Liver (tissue), 9 donors: ENCODE results near the gene RIMBP2. TPM values are rescaled to one million over a fixed set of nuclear protein-coding genes. Genes with fewer than 3 reads are reported as not detected.

Source experiments
- DNase-seq: peaks from one replicate; pipeline ENCODE4 v3.0.0-alpha.2; 2017; ENCODE audit warnings: low spot score
- H3K27ac ChIP-seq, 2 donors: one replicate each; pipeline ENCODE4 v1.7.0; 2013; ENCODE audit warnings: inconsistent platforms in 2 of 2, low read length in 2 of 2, control low read depth in 1 of 2, low read depth in 1 of 2, mild to moderate bottlenecking in 1 of 2
- H3K27me3 ChIP-seq, 4 donors: one replicate each; pipeline versions ENCODE4 v1.6.1 to v1.7.0; 2013; ENCODE audit warnings: low read length in 3 of 4, inconsistent platforms in 1 of 4, mild to moderate bottlenecking in 1 of 4, moderate library complexity in 1 of 4; ENCODE audit not compliant: control insufficient read depth in 4 of 4, insufficient read depth in 4 of 4
- H3K36me3 ChIP-seq, 4 donors: one replicate each; pipeline versions ENCODE4 v1.6.1 to v1.7.0; 2013; ENCODE audit warnings: low read length in 3 of 4, mild to moderate bottlenecking in 3 of 4, low read depth in 1 of 4, moderate library complexity in 1 of 4; ENCODE audit not compliant: control insufficient read depth in 4 of 4, insufficient read depth in 3 of 4
- H3K4me1 ChIP-seq, 4 donors: one replicate each; pipeline versions ENCODE4 v1.6.1 to v1.7.0; 2013; ENCODE audit warnings: low read length in 3 of 4, mild to moderate bottlenecking in 3 of 4, moderate library complexity in 1 of 4; ENCODE audit not compliant: control insufficient read depth in 4 of 4, insufficient read depth in 4 of 4
- H3K4me3 ChIP-seq, 3 donors: one replicate each; pipeline versions ENCODE4 v1.6.1 to v1.7.0; 2013; ENCODE audit warnings: low read length in 3 of 3, control low read depth in 1 of 3, low read depth in 1 of 3, mild to moderate bottlenecking in 1 of 3
- H3K9ac ChIP-seq, 2 donors: one replicate each; pipeline ENCODE4 v1.7.0; 2013; ENCODE audit warnings: low read length in 2 of 2, mild to moderate bottlenecking in 2 of 2, moderate library complexity in 2 of 2, control low read depth in 1 of 2, low read depth in 1 of 2
- H3K9me3 ChIP-seq, 4 donors: one replicate each; pipeline versions ENCODE4 v1.6.1 to v1.7.0; 2013; ENCODE audit warnings: low read length in 3 of 4; ENCODE audit not compliant: control insufficient read depth in 4 of 4
- EGR1 ChIP-seq, 2 donors: IDR thresholded peaks; 2 replicates each; pipeline ENCODE4 v1.6.1; 2016 to 2018; ENCODE audit warnings: antibody characterized with exemption in 2 of 2, low read depth in 2 of 2
- FOXA1 ChIP-seq: IDR thresholded peaks from 2 replicates; pipeline ENCODE4 v1.6.1; 2016; ENCODE audit warnings: antibody characterized with exemption
- FOXA2 ChIP-seq: IDR thresholded peaks from 2 replicates; pipeline ENCODE4 v1.6.1; 2016; ENCODE audit warnings: antibody characterized with exemption
- HNF4A ChIP-seq, 2 donors: conservative IDR thresholded peaks; 2 replicates each; pipeline ENCODE4 v1.6.1; 2016; ENCODE audit warnings: antibody characterized with exemption in 2 of 2, mild to moderate bottlenecking in 2 of 2
- HNF4G ChIP-seq: IDR thresholded peaks from 2 replicates; pipeline ENCODE4 v1.6.1; 2016; ENCODE audit warnings: antibody characterized with exemption
- JUND ChIP-seq, 2 donors: IDR thresholded peaks; 2 replicates each; pipeline ENCODE4 v1.6.1; 2016; ENCODE audit warnings: antibody characterized with exemption in 2 of 2
- NR2F2 ChIP-seq: IDR thresholded peaks from 2 replicates; pipeline ENCODE4 v1.6.1; 2016; ENCODE audit warnings: antibody characterized with exemption
- RAD21 ChIP-seq, 2 donors: IDR thresholded peaks; 2 replicates each; pipeline ENCODE4 v1.6.1; 2016; ENCODE audit warnings: antibody characterized with exemption in 2 of 2, mild to moderate bottlenecking in 2 of 2
- REST ChIP-seq: IDR thresholded peaks from 2 replicates; pipeline ENCODE4 v1.6.1; 2016; ENCODE audit warnings: antibody characterized with exemption, mild to moderate bottlenecking
- SP1 ChIP-seq: IDR thresholded peaks from 2 replicates; pipeline ENCODE4 v1.6.1; 2018; ENCODE audit warnings: antibody characterized with exemption, mild to moderate bottlenecking
- YY1 ChIP-seq: IDR thresholded peaks from 2 replicates; pipeline ENCODE4 v1.6.1; 2016; ENCODE audit warnings: antibody characterized with exemption, mild to moderate bottlenecking
- WGBS: extraction: QIAGEN DNeasy Blood & Tissue Kit; methylation state at CpG from one replicate; pipeline ENCODE4 v1.1.7; 2013; 5-methylcytosine and 5-hydroxymethylcytosine counted together
- polyA plus RNA-seq, 2 donors: library from polyadenylated mRNA; stranded (reverse) in 1 of 2; unstranded in 1 of 2; fragments of 200-250 nt in 1 of 2; fragments of >200 nt in 1 of 2; fragmentation: Nextera tagmentation in 1 of 2; extraction: Ambion mirVana in 1 of 2; gene quantifications; one replicate each; pipeline versions ENCODE4 v1.2.1 to v1.2.3, GENCODE V29; 2013 to 2015
- total RNA-seq, 2 donors: library from RNA; depleted of rRNA; stranded (reverse); fragments of >200 nt; gene quantifications; one replicate each; pipeline ENCODE4 v1.2.3, GENCODE V29; 2014
- TF ChIP-seq, protein P1 (sequence below): IDR thresholded peaks from 2 replicates; pipeline ENCODE4 v1.6.1; 2016; ENCODE audit warnings: antibody characterized with exemption
- TF ChIP-seq, protein P2 (sequence below): IDR thresholded peaks from 2 replicates; pipeline ENCODE4 v1.6.1; 2016; ENCODE audit warnings: antibody characterized with exemption
- TF ChIP-seq, protein P3 (sequence below): IDR thresholded peaks from 2 replicates; pipeline ENCODE4 v1.6.1; 2016; ENCODE audit warnings: antibody characterized with exemption
- donor health status: healthy.
- donor health status: healthy.
- donor health status: healthy.
- donor health status: healthy.
- donor health status: healthy.

Gene RIMBP2
- total and polyA plus RNA-seq, 4 donors, result 0.01 to 0.17 (median 0.09) TPM; not detected in 1

DNA sequence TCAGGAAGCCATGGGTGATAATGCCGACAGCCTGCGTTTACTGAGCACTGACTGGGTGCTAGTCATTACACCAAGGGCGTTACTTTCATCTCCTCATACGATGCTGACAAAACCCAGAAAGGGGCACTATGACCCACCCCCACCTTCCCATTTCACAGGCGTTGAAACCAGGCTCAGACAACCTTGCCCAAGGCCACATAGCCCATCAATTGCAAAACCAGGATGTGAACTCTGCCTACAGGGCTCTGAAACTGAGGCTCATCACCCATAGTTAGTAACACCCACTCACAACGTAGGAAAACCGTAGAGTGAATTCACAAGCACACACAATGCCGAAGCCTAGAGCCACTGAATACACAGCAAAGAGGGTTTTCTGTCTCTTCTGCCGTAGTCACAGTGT, 119.9 kb downstream of the RIMBP2 start (continued):
- TF ChIP-seq, protein P1, sequence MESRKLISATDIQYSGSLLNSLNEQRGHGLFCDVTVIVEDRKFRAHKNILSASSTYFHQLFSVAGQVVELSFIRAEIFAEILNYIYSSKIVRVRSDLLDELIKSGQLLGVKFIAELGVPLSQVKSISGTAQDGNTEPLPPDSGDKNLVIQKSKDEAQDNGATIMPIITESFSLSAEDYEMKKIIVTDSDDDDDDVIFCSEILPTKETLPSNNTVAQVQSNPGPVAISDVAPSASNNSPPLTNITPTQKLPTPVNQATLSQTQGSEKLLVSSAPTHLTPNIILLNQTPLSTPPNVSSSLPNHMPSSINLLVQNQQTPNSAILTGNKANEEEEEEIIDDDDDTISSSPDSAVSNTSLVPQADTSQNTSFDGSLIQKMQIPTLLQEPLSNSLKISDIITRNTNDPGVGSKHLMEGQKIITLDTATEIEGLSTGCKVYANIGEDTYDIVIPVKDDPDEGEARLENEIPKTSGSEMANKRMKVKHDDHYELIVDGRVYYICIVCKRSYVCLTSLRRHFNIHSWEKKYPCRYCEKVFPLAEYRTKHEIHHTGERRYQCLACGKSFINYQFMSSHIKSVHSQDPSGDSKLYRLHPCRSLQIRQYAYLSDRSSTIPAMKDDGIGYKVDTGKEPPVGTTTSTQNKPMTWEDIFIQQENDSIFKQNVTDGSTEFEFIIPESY, result no peak
- TF ChIP-seq HNF4G (no peak), RAD21 (IDR thresholded peaks at IDR 0.05) (no peak), NR2F2 (no peak)

- Histone ChIP-seq H3K36me3 (no peaks in the 10 kb centered on the region), H3K27me3 (no peaks in the 10 kb centered on the region), H3K27ac (no peak overlapping the region), H3K4me3 (no peak overlapping the region), H3K9ac (no peak overlapping the region), H3K4me1 (no peaks in the 10 kb centered on the region), H3K9me3 (peaks cover 0 to 4% (median 2%) of the 10 kb centered on the region in 4 donors)
- WGBS, result 82% methylated on average over 9 of the region's 9 CpGs
- DNase-seq, result no peak
- TF ChIP-seq, protein P1, result no peak
- TF ChIP-seq EGR1 (IDR thresholded peaks at IDR 0.05; ENCODE audit: low read depth in 2 of 2), result no peak
- TF ChIP-seq JUND (IDR thresholded peaks at IDR 0.05), result no peak
- TF ChIP-seq HNF4A (conservative IDR thresholded peaks at IDR 0.05), result no peak
- no peak for TF ChIP-seq FOXA2
- no peak for TF ChIP-seq FOXA1
- no peak for TF ChIP-seq NR2F2
- no peak for TF ChIP-seq YY1
- TF ChIP-seq SP1, result no peak
- no peak for TF ChIP-seq REST
Measured at GRCh38 chr12:130595566-130595965, 120.5 kb downstream of the RIMBP2 start.

GRCh38 chr12:130593056-130593455, 123.0 kb downstream of the RIMBP2 start:
- Histone ChIP-seq H3K27ac (no peak overlapping the region), H3K4me1 (no peaks in the 10 kb centered on the region), H3K9ac (no peak overlapping the region), H3K36me3 (no peaks in the 10 kb centered on the region), H3K27me3 (no peaks in the 10 kb centered on the region), H3K9me3 (peaks cover 0 to 3% (median 1%) of the 10 kb centered on the region in 4 donors), H3K4me3 (no peak overlapping the region)
- no peak for DNase-seq
- 65% methylated on average over 11 of the region's 11 CpGs for WGBS
- TF ChIP-seq JUND (IDR thresholded peaks at IDR 0.05), result no peak
- no peak for TF ChIP-seq EGR1 (IDR thresholded peaks at IDR 0.05; ENCODE audit: low read depth in 2 of 2)
- TF ChIP-seq, protein P1, result no peak
- TF ChIP-seq, protein P2, sequence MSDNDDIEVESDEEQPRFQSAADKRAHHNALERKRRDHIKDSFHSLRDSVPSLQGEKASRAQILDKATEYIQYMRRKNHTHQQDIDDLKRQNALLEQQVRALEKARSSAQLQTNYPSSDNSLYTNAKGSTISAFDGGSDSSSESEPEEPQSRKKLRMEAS, result no peak
- TF ChIP-seq, protein P3, sequence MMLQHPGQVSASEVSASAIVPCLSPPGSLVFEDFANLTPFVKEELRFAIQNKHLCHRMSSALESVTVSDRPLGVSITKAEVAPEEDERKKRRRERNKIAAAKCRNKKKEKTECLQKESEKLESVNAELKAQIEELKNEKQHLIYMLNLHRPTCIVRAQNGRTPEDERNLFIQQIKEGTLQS, result no peak
- no peak for TF ChIP-seq HNF4G
- no peak for TF ChIP-seq NR2F2
- TF ChIP-seq REST, result no peak
- TF ChIP-seq HNF4A (conservative IDR thresholded peaks at IDR 0.05), result no peak
- TF ChIP-seq YY1, result no peak
